ENCODE data around the gene NEURL1B.

The NEURL1B gene

GRCh38 chr5:172695232-172696054, 54.4 kb downstream of the NEURL1B start (continued):
- peak; percentile 81 for TF ChIP-seq PRDM10 (tag by site-specific recombination; IDR thresholded peaks at IDR 0.05)
- TF ChIP-seq ZIC2 (tag by site-specific recombination; IDR thresholded peaks at IDR 0.05): peak; percentile 63
- TF ChIP-seq PRDM4 (tag by site-specific recombination; IDR thresholded peaks at IDR 0.05): no peak

- Histone ChIP-seq H3K36me3 (ENCODE audit: control insufficient read depth in 2 of 2, insufficient read depth in 1 of 2, low read length in 2 of 2) (no peaks in the 10 kb centered on the region), H3K4me3 (ENCODE audit: low read depth, low read length) (no peak overlapping the region), H3K27ac (ENCODE audit: extremely low read depth, low read depth, low read length) (no peak overlapping the region), H3K4me1 (ENCODE audit: control insufficient read depth, insufficient read depth, low read length) (no peaks in the 10 kb centered on the region), H3K9me3 (ENCODE audit: control insufficient read depth, insufficient read depth, low read depth, low read length) (no peaks in the 10 kb centered on the region)
- TF ChIP-seq PRDM4 (tag by site-specific recombination; IDR thresholded peaks at IDR 0.05) (no peak), ZBTB26 (tag by site-specific recombination; optimal IDR thresholded peaks at IDR 0.05) (no peak), ZBTB17 (tag by site-specific recombination; IDR thresholded peaks at IDR 0.05) (no peak), ZBTB11 (tag by site-specific recombination; conservative IDR thresholded peaks at IDR 0.05; ENCODE audit: low read depth) (no peak), ZNF707 (tag by site-specific recombination; IDR thresholded peaks at IDR 0.05) (no peak), ZNF510 (tag by site-specific recombination; IDR thresholded peaks at IDR 0.05; ENCODE audit: insufficient replicate concordance) (no peak), GLIS2 (tag by site-specific recombination; IDR thresholded peaks at IDR 0.05) (no peak), ZNF747 (tag by site-specific recombination; IDR thresholded peaks at IDR 0.05) (no peak), ZSCAN18 (tag by site-specific recombination; IDR thresholded peaks at IDR 0.05) (no peak), ZNF274 (IDR thresholded peaks at IDR 0.05; ENCODE audit: low read length) (no peak), ZNF274 (tag by site-specific recombination; IDR thresholded peaks at IDR 0.05; ENCODE audit: borderline replicate concordance) (no peak), ZNF785 (tag by site-specific recombination; IDR thresholded peaks at IDR 0.05) (no peak), ZNF146 (tag by site-specific recombination; IDR thresholded peaks at IDR 0.05) (no peak), ZBTB8A (tag by site-specific recombination; IDR thresholded peaks at IDR 0.05) (no peak)
- CTCF ChIA-PET: interaction anchor here (0.5 to 9.5 kb wide), 26 partner anchors 8 to 784 kb away, joined by 3 to 159 read pairs (median 5); partner anchors contain the start of gene NEURL1B
- POLR2A ChIA-PET: no interaction called here
Measured at GRCh38 chr5:172696171-172696849, 55.2 kb downstream of the NEURL1B start.
